K562 (cell line): ENCODE data around the gene NES. TPM values are rescaled to one million over a fixed set of nuclear protein-coding genes. Genes with fewer than 3 reads are reported as not detected.

Experiments used
- C11orf30 ChIP-seq: fragments of 450-650 bp; IDR thresholded peaks from 2 replicates; pipeline ENCODE4 v1.6.1; 2016; ENCODE audit warnings: low read depth, mild to moderate bottlenecking
- CBX1 ChIP-seq: sonication (generic); IDR thresholded peaks from 2 replicates; pipeline ENCODE4 v1.6.1; 2016; ENCODE audit warnings: antibody characterized with exemption, low read depth, mild to moderate bottlenecking
- CEBPB ChIP-seq: fragments of 450-650 bp; IDR thresholded peaks from 2 replicates; pipeline ENCODE4 v1.6.1; 2016; ENCODE audit warnings: missing genetic modification characterization, missing compliant biosample characterization
- CSDE1 ChIP-seq, 2 experiments: fragments of 450-650 bp; IDR thresholded peaks; 2 replicates each; pipeline ENCODE4 v1.6.1; 2016; ENCODE audit warnings: mild to moderate bottlenecking in 1 of 2
- FOXK1 ChIP-seq: sonication (generic); formaldehyde crosslinking; IDR thresholded peaks from 2 replicates; pipeline ENCODE4 v1.8.0; 2022; ENCODE audit warnings: missing genetic modification reagents, mild to moderate bottlenecking, borderline replicate concordance
- HCFC1 ChIP-seq: IDR thresholded peaks from 2 replicates; pipeline ENCODE4 v1.6.1; 2012; ENCODE audit warnings: low read depth, low read length, improper control_type of control experiment
- HDAC2 ChIP-seq: fragments of 450-650 bp; IDR thresholded peaks from 2 replicates; pipeline ENCODE4 v1.6.1; 2016; ENCODE audit warnings: mild to moderate bottlenecking
- HMG20A ChIP-seq: fragments of 450-650 bp; formaldehyde crosslinking; conservative IDR thresholded peaks from 2 replicates; pipeline ENCODE4 v1.4.0; 2020; ENCODE audit warnings: mild to moderate bottlenecking, mixed read lengths
- JUN ChIP-seq, 2 experiments: sonication (generic) in 1 of 2; formaldehyde crosslinking in 1 of 2; IDR thresholded peaks; 2 replicates each; pipeline versions ENCODE4 v1.6.1 to v1.8.0; 2012 to 2022; ENCODE audit warnings: borderline replicate concordance in 2 of 2, mild to moderate bottlenecking in 2 of 2, improper control_type of control experiment in 1 of 2, low read depth in 1 of 2, low read length in 1 of 2, missing genetic modification reagents in 1 of 2
- KAT8 ChIP-seq: fragments of 450-650 bp; IDR thresholded peaks from 2 replicates; pipeline ENCODE4 v1.6.1; 2016; ENCODE audit warnings: low read depth, mild to moderate bottlenecking
- KDM5B ChIP-seq: fragments of 200-600 bp; sonication (generic); IDR thresholded peaks from 2 replicates; pipeline ENCODE4 v1.6.1; 2012; ENCODE audit warnings: low read depth, mild to moderate bottlenecking, moderate library complexity, low read length, control low read depth, inconsistent platforms; ENCODE audit not compliant: insufficient replicate concordance
- NR2C1 ChIP-seq, 2 experiments: fragments of 450-650 bp; IDR thresholded peaks; 2 replicates each; pipeline ENCODE4 v1.6.1; 2017; ENCODE audit warnings: mild to moderate bottlenecking in 2 of 2, antibody characterized with exemption in 1 of 2, inconsistent platforms in 1 of 2, missing compliant biosample characterization in 1 of 2, missing genetic modification characterization in 1 of 2
- PHB ChIP-seq: fragments of 250-450 bp; sonication (Bioruptor Pico); IDR thresholded peaks from 2 replicates; pipeline ENCODE4 v1.5.0; 2021
- POLR3A ChIP-seq: IDR thresholded peaks from 2 replicates; pipeline ENCODE4 v1.6.1; 2011; ENCODE audit warnings: borderline replicate concordance, mild to moderate bottlenecking, moderate library complexity; ENCODE audit not compliant: insufficient read length, insufficient read depth; ENCODE audit errors: extremely low read depth
- PURB ChIP-seq: sonication (generic); formaldehyde crosslinking; IDR thresholded peaks from 2 replicates; pipeline ENCODE4 v1.9.0; 2021; ENCODE audit warnings: low read depth, mild to moderate bottlenecking, missing genetic modification reagents
- RAD51 ChIP-seq: fragments of 450-650 bp; IDR thresholded peaks from 2 replicates; pipeline ENCODE4 v1.7.1; 2016; ENCODE audit warnings: low read depth, mild to moderate bottlenecking, borderline replicate concordance
- RFX1 ChIP-seq: fragments of 450-650 bp; IDR thresholded peaks from 2 replicates; pipeline ENCODE4 v1.6.1; 2016; ENCODE audit warnings: mild to moderate bottlenecking, moderate library complexity
- SIX5 ChIP-seq, 2 experiments: IDR thresholded peaks; 2 replicates each; pipeline ENCODE4 v1.6.1; 2011; ENCODE audit warnings: low read length in 2 of 2, borderline replicate concordance in 1 of 2, low read depth in 1 of 2, mild to moderate bottlenecking in 1 of 2, moderate library complexity in 1 of 2; ENCODE audit not compliant: insufficient read depth in 1 of 2
- SMARCE1 ChIP-seq: fragments of 450-650 bp; IDR thresholded peaks from 2 replicates; pipeline ENCODE4 v1.7.1; 2016; ENCODE audit warnings: mild to moderate bottlenecking
- STAT5B ChIP-seq: fragments of 250-450 bp; sonication (Bioruptor Pico); IDR thresholded peaks from 2 replicates; pipeline ENCODE4 v1.8.0; 2021; ENCODE audit warnings: mild to moderate bottlenecking, inconsistent platforms
- TAF15 ChIP-seq: fragments of 200-400 bp; formaldehyde crosslinking; IDR thresholded peaks from 2 replicates; pipeline ENCODE4 v1.6.1; 2017; ENCODE audit warnings: mild to moderate bottlenecking, low read depth, low read length, moderate library complexity
- TARDBP ChIP-seq: fragments of 450-650 bp; IDR thresholded peaks from 2 replicates; pipeline ENCODE4 v1.6.1; 2016
- THAP7 ChIP-seq: fragments of 250-450 bp; sonication (Bioruptor Pico); IDR thresholded peaks from 2 replicates; pipeline ENCODE4 v1.5.0; 2021
- VEZF1 ChIP-seq: fragments of 200-800 bp; sonication (Bioruptor generic); IDR thresholded peaks from 2 replicates; pipeline ENCODE4 v1.6.1; 2017; ENCODE audit warnings: missing genetic modification characterization, missing compliant biosample characterization
- ZKSCAN8 ChIP-seq: fragments of 200-800 bp; sonication (Bioruptor generic); IDR thresholded peaks from 2 replicates; pipeline ENCODE4 v1.6.1; 2016; ENCODE audit warnings: missing genetic modification characterization, missing compliant biosample characterization
- ZNF121 ChIP-seq: sonication (generic); formaldehyde crosslinking; conservative IDR thresholded peaks from 2 replicates; pipeline ENCODE4 v1.8.0; 2022; ENCODE audit warnings: missing genetic modification reagents
- ZNF124 ChIP-seq: sonication (generic); formaldehyde crosslinking; IDR thresholded peaks from 2 replicates; pipeline ENCODE4 v1.8.1; 2022; ENCODE audit warnings: missing genetic modification reagents
- ZNF347 ChIP-seq: fragments of 450-650 bp; formaldehyde crosslinking; IDR thresholded peaks from 2 replicates; pipeline ENCODE4 v1.4.0; 2020; ENCODE audit warnings: low read depth, mild to moderate bottlenecking, moderate library complexity
- polyA plus RNA-seq, 8 experiments: library from polyadenylated mRNA; depleted of rRNA in 4 of 8; stranded (reverse) in 5 of 8; unstranded in 3 of 8; fragments of >200 nt; fragmentation: Nextera tagmentation in 2 of 8; fragmentation: Illumina TruSeq in 1 of 8; extraction: Ambion mirVana in 2 of 8; extraction: Trizol in 1 of 8; gene quantifications; 2 replicates each; pipeline versions ENCODE4 v1.2.1 to v1.2.3, GENCODE V29; 2011 to 2014; ENCODE audit warnings: inconsistent platforms in 1 of 8, missing spikeins in 1 of 8
- total RNA-seq, 7 experiments: library from RNA; depleted of rRNA in 6 of 7; stranded (reverse); fragments of >200 nt in 6 of 7; fragmentation: Illumina TruSeq in 2 of 7; extraction: Trizol in 2 of 7; gene quantifications; 2 replicates each; pipeline versions ENCODE4 v1.2.1 to v1.2.3, GENCODE V29; 2011 to 2021; ENCODE audit warnings: low replicate concordance in 1 of 7

The NES gene
- total and polyA plus RNA-seq, 9 of the 15 experiments (the other 6 are each of a cell fraction or from before 2014, with no cell fraction given) = 0.10 to 8.6 (median 4.2) TPM

GRCh38 chr1:156659988-156660751 lies 17.0 kb downstream of the NES start (continued):
- TF ChIP-seq VEZF1 (CRISPR knock-in tag) (peak; percentile 100), ZNF121 (CRISPR knock-in tag) (no peak), SIX5 (IDR thresholded peaks at IDR 0.05; ENCODE audit: borderline replicate concordance in 1 of 2, insufficient read depth in 1 of 2, low read depth in 1 of 2, low read length in 2 of 2) (no peak), ZKSCAN8 (CRISPR knock-in tag) (no peak; the same call in 1 of the 2 replicates), TAF15 (no peak), FOXK1 (CRISPR knock-in tag) (peak; percentile 83; the same call in 1 of the 2 replicates), NR2C1 (IDR thresholded peaks at IDR 0.05) (no peak), NR2C1 (tag; IDR thresholded peaks at IDR 0.05) (peak; percentile 47; the same call in 1 of the 2 replicates), CBX1 (peak; percentile 87; the same call in 1 of the 2 replicates), KDM5B (peak; percentile 60), STAT5B (CRISPR knock-in tag) (no peak), HMG20A (CRISPR knock-in tag) (no peak), PHB (CRISPR knock-in tag) (0 out of 2 replicates have a peak, but pooled peaks have one; percentile 70), ZNF347 (CRISPR knock-in tag) (no peak), SMARCE1 (peak; percentile 93), ZNF124 (no peak), CEBPB (tag) (no peak), THAP7 (CRISPR knock-in tag) (no peak), JUN (IDR thresholded peaks at IDR 0.05; ENCODE audit: borderline replicate concordance, low read depth, low read length) (peak; percentile 99), JUN (CRISPR knock-in tag; IDR thresholded peaks at IDR 0.05; ENCODE audit: borderline replicate concordance) (peak; percentile 99), KAT8 (no peak), RAD51 (no peak), C11orf30 (peak; percentile 85), POLR3A (no peak), PURB (no peak), RFX1 (no peak), CSDE1 (IDR thresholded peaks at IDR 0.05) (0 out of 4 replicates have a peak, but pooled peaks of 1 of the 2 experiments have one; percentile 57), HDAC2 (peak; percentile 57; the same call in 1 of the 2 replicates), HCFC1 (peak; percentile 67), TARDBP (peak; percentile 66)
